ENCODE results near the gene PGM2L1.

DNA sequence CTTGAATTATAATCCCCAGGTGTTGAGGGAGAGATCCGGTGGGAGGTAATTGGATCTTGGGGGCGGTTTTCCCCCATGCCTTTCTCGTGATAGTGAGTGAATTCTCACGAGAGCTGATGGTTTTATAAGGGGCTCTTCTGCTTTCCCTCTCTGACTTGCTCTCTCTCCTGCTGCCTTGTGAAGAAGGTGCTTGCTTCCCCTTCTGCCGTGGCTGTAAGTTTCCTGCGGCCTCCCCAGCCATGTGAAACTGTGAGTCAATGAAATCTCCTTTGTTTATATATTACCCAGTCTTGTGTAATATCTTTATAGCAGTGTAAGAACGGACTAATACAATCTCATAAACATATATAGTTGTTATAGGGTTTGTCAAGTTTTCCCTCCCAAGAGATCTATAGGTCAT, 36.3 kb upstream of the PGM2L1 start:
- TF ChIP-seq POLR2AphosphoS5 (IDR thresholded peaks at IDR 0.05), result no peak
- TF ChIP-seq, protein P1, sequence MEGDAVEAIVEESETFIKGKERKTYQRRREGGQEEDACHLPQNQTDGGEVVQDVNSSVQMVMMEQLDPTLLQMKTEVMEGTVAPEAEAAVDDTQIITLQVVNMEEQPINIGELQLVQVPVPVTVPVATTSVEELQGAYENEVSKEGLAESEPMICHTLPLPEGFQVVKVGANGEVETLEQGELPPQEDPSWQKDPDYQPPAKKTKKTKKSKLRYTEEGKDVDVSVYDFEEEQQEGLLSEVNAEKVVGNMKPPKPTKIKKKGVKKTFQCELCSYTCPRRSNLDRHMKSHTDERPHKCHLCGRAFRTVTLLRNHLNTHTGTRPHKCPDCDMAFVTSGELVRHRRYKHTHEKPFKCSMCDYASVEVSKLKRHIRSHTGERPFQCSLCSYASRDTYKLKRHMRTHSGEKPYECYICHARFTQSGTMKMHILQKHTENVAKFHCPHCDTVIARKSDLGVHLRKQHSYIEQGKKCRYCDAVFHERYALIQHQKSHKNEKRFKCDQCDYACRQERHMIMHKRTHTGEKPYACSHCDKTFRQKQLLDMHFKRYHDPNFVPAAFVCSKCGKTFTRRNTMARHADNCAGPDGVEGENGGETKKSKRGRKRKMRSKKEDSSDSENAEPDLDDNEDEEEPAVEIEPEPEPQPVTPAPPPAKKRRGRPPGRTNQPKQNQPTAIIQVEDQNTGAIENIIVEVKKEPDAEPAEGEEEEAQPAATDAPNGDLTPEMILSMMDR (IDR thresholded peaks at IDR 0.05), result no peak
